GM12892 (cell line): ENCODE measurements around the gene TCF7L1.

Source experiments
- DNase-seq: peaks from one replicate; pipeline ENCODE4 v3.0.0; 2011; ENCODE audit not compliant: insufficient read length
- FAIRE-seq: peaks from 2 replicates; lab custom pipeline; 2011; peaks lifted over from hg19 to GRCh38; lab: Jason Lieb, UNC
- POLR2A ChIP-seq: IDR thresholded peaks from 2 replicates; pipeline ENCODE4 v1.6.1; 2011; ENCODE audit warnings: low read depth, low read length, control low read depth
- POLR2AphosphoS5 ChIP-seq: IDR thresholded peaks from 2 replicates; pipeline ENCODE4 v1.6.1; 2011; ENCODE audit warnings: low read depth, low read length, control low read depth
- TAF1 ChIP-seq: IDR thresholded peaks from 2 replicates; pipeline ENCODE4 v1.6.1; 2011; ENCODE audit warnings: low read depth, mild to moderate bottlenecking, control low read depth, low read length, borderline replicate concordance

Gene TCF7L1

GRCh38 chr2:85156619-85157018 is 23.4 kb downstream of the TCF7L1 start:
- DNase-seq (no peak), FAIRE-seq (no peak)
- TF ChIP-seq POLR2A (no peak), TAF1 (no peak), POLR2AphosphoS5 (no peak)

- TF ChIP-seq TAF1 (no peak), POLR2AphosphoS5 (no peak)
- no peak for DNase-seq
- no peak for FAIRE-seq
Measured at GRCh38 chr2:85157345-85157744, 24.2 kb downstream of the TCF7L1 start.

GRCh38 chr2:85158559-85159273 is 25.5 kb downstream of the TCF7L1 start:
- no peak for DNase-seq
- TF ChIP-seq TAF1 (no peak), POLR2AphosphoS5 (no peak), POLR2A (no peak)
- no peak for FAIRE-seq

- DNase-seq (no peak), FAIRE-seq (no peak)
- TF ChIP-seq TAF1: no peak
- TF ChIP-seq POLR2AphosphoS5: no peak
- TF ChIP-seq POLR2A: no peak
Measured at GRCh38 chr2:85159589-85159988, 26.4 kb downstream of the TCF7L1 start.

GRCh38 chr2:85160966-85161960 is 28.1 kb downstream of the TCF7L1 start:
- TF ChIP-seq POLR2A (no peak), POLR2AphosphoS5 (no peak), TAF1 (no peak)
- no peak for FAIRE-seq
- DNase-seq: no peak

GRCh38 chr2:85162746-85163301 is 29.6 kb downstream of the TCF7L1 start:
- FAIRE-seq (no peak), DNase-seq (no peak)
- TF ChIP-seq TAF1 (no peak), POLR2A (no peak), POLR2AphosphoS5 (no peak)

- DNase-seq: no peak
- TF ChIP-seq TAF1: no peak
- no peak for TF ChIP-seq POLR2AphosphoS5
- TF ChIP-seq POLR2A: no peak
- FAIRE-seq: no peak
Measured at GRCh38 chr2:85163675-85164074, 30.5 kb downstream of the TCF7L1 start.

- FAIRE-seq: no peak
- no peak for DNase-seq
- TF ChIP-seq POLR2AphosphoS5: no peak
- TF ChIP-seq TAF1: no peak
- no peak for TF ChIP-seq POLR2A
Measured at GRCh38 chr2:85164145-85164569, 31.0 kb downstream of the TCF7L1 start.

GRCh38 chr2:85165088-85165690 is 32.0 kb downstream of the TCF7L1 start:
- TF ChIP-seq TAF1 (no peak), POLR2A (no peak), POLR2AphosphoS5 (no peak)
- FAIRE-seq: no peak
- DNase-seq: no peak

GRCh38 chr2:85166021-85166420 is 32.8 kb downstream of the TCF7L1 start:
- DNase-seq (no peak), FAIRE-seq (no peak)
- TF ChIP-seq POLR2AphosphoS5 (no peak), POLR2A (no peak), TAF1 (no peak)

- FAIRE-seq: no peak
- DNase-seq: no peak
- TF ChIP-seq POLR2A (no peak), POLR2AphosphoS5 (no peak), TAF1 (no peak)
Measured at GRCh38 chr2:85167479-85167878, 34.3 kb downstream of the TCF7L1 start.
